ENCODE measurements around the gene ZBTB32. TPM values are rescaled to one million over a fixed set of nuclear protein-coding genes. Genes with fewer than 3 reads are reported as not detected.

The ZBTB32 gene
- total RNA-seq, 1 donor from 2014 or later, result not detected

DNA sequence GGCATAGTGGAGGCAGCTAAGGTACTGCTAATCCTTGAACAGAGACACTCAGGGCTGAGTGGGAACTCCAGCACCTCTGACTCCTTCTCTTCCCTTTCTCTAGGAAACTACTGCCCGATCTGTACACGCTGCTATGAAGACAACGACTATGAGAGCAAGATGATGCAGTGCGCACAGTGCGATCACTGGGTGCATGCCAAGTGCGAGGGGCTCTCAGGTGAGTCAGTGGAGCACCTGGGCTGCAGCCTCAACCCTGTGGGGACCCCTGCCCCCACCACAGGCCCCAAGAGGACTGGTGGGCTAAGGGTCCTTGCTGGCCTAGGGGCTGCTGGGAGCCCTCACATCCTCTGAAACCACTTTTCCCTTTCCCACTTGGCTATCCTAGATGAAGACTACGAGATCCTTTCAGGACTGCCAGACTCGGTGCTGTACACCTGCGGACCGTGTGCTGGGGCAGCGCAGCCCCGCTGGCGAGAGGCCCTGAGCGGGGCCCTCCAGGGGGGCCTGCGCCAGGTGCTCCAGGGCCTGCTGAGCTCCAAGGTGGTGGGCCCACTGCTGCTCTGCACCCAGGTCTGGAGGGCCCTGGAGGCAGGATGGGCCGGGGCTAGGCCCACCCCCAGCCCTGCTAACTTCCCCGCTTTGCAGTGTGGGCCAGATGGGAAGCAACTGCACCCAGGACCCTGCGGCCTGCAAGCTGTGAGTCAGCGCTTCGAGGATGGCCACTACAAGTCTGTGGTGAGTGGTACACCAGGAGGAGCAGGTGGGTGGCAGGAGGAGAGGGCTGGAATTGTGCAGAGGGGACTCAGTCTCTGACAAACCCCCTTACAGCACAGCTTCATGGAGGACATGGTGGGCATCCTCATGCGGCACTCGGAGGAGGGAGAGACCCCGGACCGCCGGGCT is 22.9 kb downstream of the ZBTB32 start:
- no peak overlapping the region for H3K4me3 ChIP-seq (ENCODE audit: low read depth, low read length)
- no peak for DNase-seq (ENCODE audit: low read depth)
- no peak for TF ChIP-seq CTCF (conservative IDR thresholded peaks at IDR 0.05; ENCODE audit: low read depth, low read length)

GRCh38 chr19:35727956-35728706 is 23.8 kb downstream of the ZBTB32 start:
- H3K4me3 ChIP-seq (ENCODE audit: low read depth, low read length), result no peak overlapping the region
- no peak for TF ChIP-seq CTCF (conservative IDR thresholded peaks at IDR 0.05; ENCODE audit: low read depth, low read length)
- DNase-seq (ENCODE audit: low read depth), result no peak

- H3K4me3 ChIP-seq (ENCODE audit: low read depth, low read length), result no peak overlapping the region
- DNase-seq (ENCODE audit: low read depth), result no peak
- no peak for TF ChIP-seq CTCF (conservative IDR thresholded peaks at IDR 0.05; ENCODE audit: low read depth, low read length)
These were observed 24.7 kb downstream of the ZBTB32 start for GRCh38 chr19:35729021-35729420.

- no peak for DNase-seq (ENCODE audit: low read depth)
- H3K4me3 ChIP-seq (ENCODE audit: low read depth, low read length), result no peak overlapping the region
- TF ChIP-seq CTCF (conservative IDR thresholded peaks at IDR 0.05; ENCODE audit: low read depth, low read length), result no peak
These were observed 25.4 kb downstream of the ZBTB32 start for GRCh38 chr19:35729763-35730162.

DNA sequence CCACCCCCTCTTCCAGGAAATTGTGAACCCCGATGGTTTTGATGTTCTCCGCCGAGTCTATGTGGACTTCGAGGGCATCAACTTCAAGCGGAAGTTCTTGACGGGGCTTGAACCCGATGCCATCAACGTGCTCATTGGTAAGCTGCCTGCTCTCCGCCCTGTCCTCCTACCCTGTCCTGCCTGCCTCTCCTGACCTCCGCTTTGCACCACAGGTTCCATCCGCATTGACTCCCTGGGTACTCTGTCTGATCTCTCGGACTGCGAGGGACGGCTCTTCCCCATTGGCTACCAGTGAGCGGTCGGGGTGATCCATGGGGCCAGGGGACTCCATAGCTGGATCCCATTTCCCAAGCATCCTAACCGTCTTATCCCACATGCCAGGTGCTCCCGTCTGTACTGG is 26.0 kb downstream of the ZBTB32 start:
- no peak overlapping the region for H3K4me3 ChIP-seq (ENCODE audit: low read depth, low read length)
- DNase-seq (ENCODE audit: low read depth), result no peak
- no peak for TF ChIP-seq CTCF (conservative IDR thresholded peaks at IDR 0.05; ENCODE audit: low read depth, low read length)

- no peak for DNase-seq (ENCODE audit: low read depth)
- TF ChIP-seq CTCF (conservative IDR thresholded peaks at IDR 0.05; ENCODE audit: low read depth, low read length), result no peak
- no peak overlapping the region for H3K4me3 ChIP-seq (ENCODE audit: low read depth, low read length)
These were observed 27.0 kb downstream of the ZBTB32 start for GRCh38 chr19:35731353-35731752.
